Fibroblast of lung (primary cell): ENCODE results near the gene DHCR24.

Source experiments
- CTCF ChIP-seq, 2 donors: IDR thresholded peaks in 1 of 2; conservative IDR thresholded peaks in 1 of 2; 1 replicate in 1 of 2; 2 replicates in 1 of 2; pipeline ENCODE4 v1.5.1; 2011 to 2012; ENCODE audit warnings: low read length in 2 of 2, control low read depth in 1 of 2, inconsistent platforms in 1 of 2, low read depth in 1 of 2, mild to moderate bottlenecking in 1 of 2
- EZH2 ChIP-seq: IDR thresholded peaks from 2 replicates; pipeline ENCODE4 v1.5.1; 2012; ENCODE audit warnings: low read length, control low read depth, mild to moderate bottlenecking; ENCODE audit errors: missing control alignments

DNA sequence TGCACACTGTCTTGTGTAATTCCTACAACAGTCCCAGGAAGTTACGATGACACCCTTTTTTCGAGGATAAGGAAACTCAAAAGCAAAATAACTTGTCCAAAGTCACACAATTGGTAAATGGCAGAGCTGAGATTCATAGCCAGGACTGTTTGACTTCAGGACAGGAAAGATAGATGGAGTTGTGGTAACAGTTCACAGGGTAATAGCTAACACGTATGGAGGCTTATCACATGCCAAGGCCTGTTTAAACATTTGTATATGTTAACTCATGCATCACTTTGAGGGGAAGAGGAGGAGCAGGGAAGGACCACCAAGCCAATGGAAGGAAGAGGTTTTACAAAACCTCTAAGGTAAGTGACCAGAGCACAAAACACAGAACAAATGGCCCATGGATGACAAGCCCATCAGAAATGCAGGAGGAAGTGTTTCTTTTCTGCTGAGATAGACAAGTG lies 2.8 kb downstream of the DHCR24 start:
- no peak for TF ChIP-seq CTCF (conservative IDR thresholded peaks at IDR 0.05 in 1 of 2, IDR thresholded peaks at IDR 0.05 in 1 of 2; ENCODE audit: low read depth in 1 of 2, low read length in 2 of 2)
- no peak for TF ChIP-seq EZH2
